ENCODE data around the gene ZNF584. TPM values are rescaled to one million over a fixed set of nuclear protein-coding genes. Genes with fewer than 3 reads are reported as not detected.

Gene ZNF584
- total and polyA plus RNA-seq, 2 donors (not counting 1 experiment from before 2014, with no cell fraction given) = 3.0 to 12.3 TPM

GRCh38 chr19:58453743-58454142 is 45.3 kb downstream of the ZNF584 start:
- Histone ChIP-seq H3K36me3 (replicated peaks in 1 of 2; ENCODE audit: control extremely low read depth in 1 of 2, control insufficient read depth in 1 of 2, extremely low read depth in 1 of 2, insufficient read depth in 2 of 2, low read length in 1 of 2) (peaks cover 0 to 12% of the 10 kb centered on the region in 2 experiments), H3K27me3 (replicated peaks in 1 of 4; ENCODE audit: control extremely low read depth in 1 of 4, control insufficient read depth in 3 of 4, insufficient read depth in 4 of 4, low read length in 3 of 4) (peaks cover 0 to 9% (median 0%) of the 10 kb centered on the region in 4 experiments), H3K4me3 (ENCODE audit: control extremely low read depth in 1 of 5, extremely low read depth in 1 of 5, insufficient read depth in 1 of 5, low read depth in 2 of 5, low read length in 4 of 5) (no peak overlapping the region), H2AFZ (ENCODE audit: insufficient read depth, low read depth, low read length, poor library complexity, severe bottlenecking) (no peak overlapping the region), H3K4me1 (ENCODE audit: control insufficient read depth in 2 of 2, insufficient read depth in 2 of 2, low read length in 2 of 2) (peaks cover 5 to 12% of the 10 kb centered on the region in 2 donors), H3K79me2 (ENCODE audit: control insufficient read depth, insufficient read depth, low read length) (peaks cover 6% of the 10 kb centered on the region), H3K9ac (ENCODE audit: low read length) (no peak overlapping the region), H4K20me1 (ENCODE audit: control insufficient read depth, insufficient read depth, low read length, poor library complexity, severe bottlenecking) (no peaks in the 10 kb centered on the region), H3K9me3 (ENCODE audit: control extremely low read depth in 1 of 3, control insufficient read depth in 2 of 3, insufficient read depth in 1 of 3, low read length in 2 of 3) (peaks cover 1 to 8% (median 3%) of the 10 kb centered on the region in 3 donors), H3K4me2 (replicated peaks; ENCODE audit: low read depth, low read length, poor library complexity, severe bottlenecking) (no peak overlapping the region), H3K27ac (ENCODE audit: low read length in 2 of 2) (no peak overlapping the region)
- ChIA-PET POLR2A (interaction anchor here (1.4 kb wide), 1 partner anchor 22 kb away, joined by 3 read pairs; the partner anchor contains the start of gene ZNF446), CTCF (no interaction called here)
- no peak overlapping the region for H3K27ac Mint-ChIP-seq
- peaks cover 20% of the 10 kb centered on the region for H3K4me1 Mint-ChIP-seq
- 98% methylated on average over 6 of the region's 6 CpGs for WGBS (ENCODE audit: insufficient coverage)
- ATAC-seq (ENCODE audit: low read depth) (no peak), DNase-seq (no peak)
- no peaks in the 10 kb centered on the region for H3K9me3 Mint-ChIP-seq (ENCODE audit: insufficient read depth)
- no peak for TF ChIP-seq EZH2 (IDR thresholded peaks at IDR 0.05; ENCODE audit: borderline replicate concordance, insufficient read depth, low read depth, low read length, poor library complexity, severe bottlenecking)
- TF ChIP-seq CTCF (IDR thresholded peaks at IDR 0.05) = no peak
- H3K4me3 Mint-ChIP-seq = peak overlapping the region; percentile 33
- intact Hi-C loops (cut with micrococcal nuclease) = loop anchor here (5.0 kb wide), 2 partner anchors 91 to 126 kb away; partner anchors contain the start of genes ZNF497 and ZSCAN22
- H3K27me3 Mint-ChIP-seq = no peaks in the 10 kb centered on the region

GRCh38 chr19:58455306-58455705 is 46.9 kb downstream of the ZNF584 start:
- Histone ChIP-seq H3K36me3 (replicated peaks in 1 of 2; ENCODE audit: control extremely low read depth in 1 of 2, control insufficient read depth in 1 of 2, extremely low read depth in 1 of 2, insufficient read depth in 2 of 2, low read length in 1 of 2) (peaks cover 0 to 12% of the 10 kb centered on the region in 2 experiments), H3K79me2 (ENCODE audit: control insufficient read depth, insufficient read depth, low read length) (peaks cover 6% of the 10 kb centered on the region), H3K9me3 (ENCODE audit: control extremely low read depth in 1 of 3, control insufficient read depth in 2 of 3, insufficient read depth in 1 of 3, low read length in 2 of 3) (no peaks in the 10 kb centered on the region), H4K20me1 (ENCODE audit: control insufficient read depth, insufficient read depth, low read length, poor library complexity, severe bottlenecking) (no peaks in the 10 kb centered on the region), H3K27ac (ENCODE audit: low read length in 2 of 2) (no peak overlapping the region), H3K4me3 (ENCODE audit: control extremely low read depth in 1 of 5, extremely low read depth in 1 of 5, insufficient read depth in 1 of 5, low read depth in 2 of 5, low read length in 4 of 5) (no peak overlapping the region), H3K27me3 (replicated peaks in 1 of 4; ENCODE audit: control extremely low read depth in 1 of 4, control insufficient read depth in 3 of 4, insufficient read depth in 4 of 4, low read length in 3 of 4) (no peaks in the 10 kb centered on the region), H2AFZ (ENCODE audit: insufficient read depth, low read depth, low read length, poor library complexity, severe bottlenecking) (no peak overlapping the region), H3K4me1 (ENCODE audit: control insufficient read depth in 2 of 2, insufficient read depth in 2 of 2, low read length in 2 of 2) (peaks cover 5 to 12% of the 10 kb centered on the region in 2 donors), H3K4me2 (replicated peaks; ENCODE audit: low read depth, low read length, poor library complexity, severe bottlenecking) (no peak overlapping the region), H3K9ac (ENCODE audit: low read length) (no peak overlapping the region)
- TF ChIP-seq EZH2 (IDR thresholded peaks at IDR 0.05; ENCODE audit: borderline replicate concordance, insufficient read depth, low read depth, low read length, poor library complexity, severe bottlenecking) (no peak), CTCF (IDR thresholded peaks at IDR 0.05) (no peak)
- H3K27ac Mint-ChIP-seq = no peak overlapping the region
- 98% methylated on average over 15 of the region's 21 CpGs for WGBS (ENCODE audit: insufficient coverage)
- intact Hi-C loops (cut with micrococcal nuclease) = no loop called here
- ATAC-seq (ENCODE audit: low read depth) (no peak), DNase-seq (no peak)
- H3K27me3 Mint-ChIP-seq = no peaks in the 10 kb centered on the region
- no peak overlapping the region for H3K4me3 Mint-ChIP-seq
- no peaks in the 10 kb centered on the region for H3K9me3 Mint-ChIP-seq (ENCODE audit: insufficient read depth)
- CTCF ChIA-PET = no interaction called here
- POLR2A ChIA-PET = no interaction called here
- H3K4me1 Mint-ChIP-seq = peaks cover 20% of the 10 kb centered on the region

Data from B cell (primary cell).